ENCODE results near the gene RYR2. TPM values are rescaled to one million over a fixed set of nuclear protein-coding genes. Genes with fewer than 3 reads are reported as not detected.

Gene RYR2
- total and polyA plus RNA-seq, 2 of the 8 experiments (the other 6 are each of a cell fraction or from before 2014, with no cell fraction given): 1.3 to 4.4 TPM

GRCh38 chr1:237138551-237138950, 96.6 kb downstream of the RYR2 start (continued):
- no peak for TF ChIP-seq CHD7 (IDR thresholded peaks at IDR 0.05; ENCODE audit: insufficient replicate concordance, low read length)
- no peak for TF ChIP-seq HDAC6 (IDR thresholded peaks at IDR 0.05; ENCODE audit: low read depth, low read length)
- TF ChIP-seq KDM1A (IDR thresholded peaks at IDR 0.05; ENCODE audit: borderline replicate concordance, low read length): no peak
- TF ChIP-seq CREB1 (IDR thresholded peaks at IDR 0.05): no peak
- TF ChIP-seq JUND (IDR thresholded peaks at IDR 0.05; ENCODE audit: low read length): no peak
- no peak for TF ChIP-seq RAD21 (IDR thresholded peaks at IDR 0.05 in 1 of 2, conservative IDR thresholded peaks at IDR 0.05 in 1 of 2; ENCODE audit: low read depth in 2 of 2, low read length in 2 of 2)
- TF ChIP-seq CEBPB (IDR thresholded peaks at IDR 0.05; ENCODE audit: low read depth, low read length): no peak
- TF ChIP-seq SAP30 (IDR thresholded peaks at IDR 0.05; ENCODE audit: insufficient read depth, insufficient replicate concordance, low read length): no peak
